Measurements from ENCODE around the gene INPP4B.

GRCh38 chr4:142544039-142544438 is 302.1 kb downstream of the INPP4B start:
- TF ChIP-seq CTCF (IDR thresholded peaks at IDR 0.05) (no peak), POLR2A (IDR thresholded peaks at IDR 0.05) (no peak), EP300 (IDR thresholded peaks at IDR 0.05) (no peak), POLR2AphosphoS5 (IDR thresholded peaks at IDR 0.05) (no peak)
